AG08395 (cell line): ENCODE measurements around the gene CBFA2T3.
A peak's percentile ranks its signal among the peaks of the same experiment; 100 is the strongest.

Source experiments
- DNase-seq: peaks from one replicate; pipeline ENCODE4 v3.0.0; 2012; ENCODE audit warnings: mixed read lengths, low spot score

Gene CBFA2T3

GRCh38 chr16:88939245-88939971, 37.6 kb downstream of the CBFA2T3 start:
- no peak for DNase-seq

DNA sequence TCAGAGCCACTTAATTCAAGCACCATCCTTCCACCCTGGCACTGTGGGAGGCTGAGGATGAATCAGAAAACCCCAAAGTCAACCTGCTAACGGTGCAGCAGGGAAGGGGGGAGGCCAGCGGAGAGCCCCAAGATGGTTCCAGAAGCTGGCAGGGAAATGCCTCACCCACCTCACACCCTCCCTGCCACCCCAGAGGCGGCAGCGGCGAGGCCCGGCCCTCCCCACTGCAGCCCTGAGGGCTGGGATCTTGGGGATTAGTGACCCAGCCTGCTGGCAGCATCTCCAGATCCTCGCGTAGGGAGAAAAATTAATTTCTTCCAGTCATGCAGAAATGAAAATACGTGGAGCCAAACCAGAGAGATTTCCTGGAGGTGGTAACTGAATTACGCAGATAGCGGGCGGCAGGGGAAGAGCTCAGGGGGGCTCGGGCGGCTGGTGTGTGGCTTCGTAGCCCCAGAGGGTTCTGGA, 38.2 kb downstream of the CBFA2T3 start:
- DNase-seq: no peak

- no peak for DNase-seq
Measured at GRCh38 chr16:88938119-88938776, 38.8 kb downstream of the CBFA2T3 start.

GRCh38 chr16:88937206-88937621, 39.8 kb downstream of the CBFA2T3 start:
- no peak for DNase-seq

GRCh38 chr16:88936556-88937205, 40.3 kb downstream of the CBFA2T3 start:
- no peak for DNase-seq

DNA sequence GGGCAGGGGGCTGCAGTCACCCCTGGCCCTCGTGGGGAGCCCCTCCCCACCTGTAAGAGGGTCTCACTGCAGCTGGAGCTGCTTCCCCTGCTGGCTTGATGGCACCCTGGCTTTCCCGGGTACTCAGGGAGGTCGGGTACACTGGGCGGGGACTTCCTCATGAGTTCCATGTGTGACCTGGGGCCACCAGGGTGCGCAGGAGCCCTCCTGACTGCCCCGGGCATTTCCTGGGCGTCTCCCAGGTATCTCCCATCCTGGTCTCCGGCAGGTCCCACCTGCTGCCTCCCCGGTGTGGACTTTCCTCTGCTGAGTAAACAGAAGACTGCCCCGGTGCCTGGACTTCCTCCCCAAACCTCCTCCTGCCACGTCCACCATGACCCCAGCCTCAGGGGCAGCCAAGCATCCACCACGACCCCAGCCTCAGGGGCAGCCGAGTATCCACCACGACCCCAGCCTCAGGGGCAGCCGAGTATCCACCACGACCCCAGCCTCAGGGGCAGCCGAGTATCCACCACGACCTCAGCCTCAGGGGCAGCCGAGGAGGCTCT, 40.9 kb downstream of the CBFA2T3 start:
- no peak for DNase-seq

DNA sequence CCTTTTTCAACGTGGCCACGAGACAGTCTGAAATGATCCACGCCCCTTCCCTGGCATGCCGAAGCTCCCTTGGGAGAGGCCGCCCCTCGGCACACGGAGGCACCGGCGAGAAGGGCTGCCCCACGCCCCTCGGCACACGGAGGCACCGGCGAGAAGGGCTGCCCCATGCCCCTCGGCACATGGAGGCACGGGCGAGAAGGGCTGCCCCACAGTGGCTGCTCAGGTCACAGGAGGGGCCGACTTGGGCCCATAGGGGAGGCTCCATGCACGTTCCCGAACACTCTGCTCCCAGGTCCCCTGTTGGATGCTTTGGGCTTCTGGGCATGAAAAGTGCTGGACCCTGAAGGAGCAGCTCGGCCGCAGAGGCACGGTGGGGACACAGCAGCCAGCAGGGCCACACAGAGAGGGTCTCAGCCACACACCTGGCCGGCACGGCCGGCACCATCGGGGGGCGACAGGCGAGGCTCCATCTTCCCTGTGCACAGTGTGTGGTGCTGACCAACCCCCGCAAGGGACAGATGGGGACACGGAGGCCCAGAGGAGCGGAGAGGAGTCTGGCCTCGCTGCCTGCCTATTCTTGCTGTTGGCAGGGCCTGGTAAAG, 42.8 kb downstream of the CBFA2T3 start:
- DNase-seq: no peak

- DNase-seq: no peak
Measured at GRCh38 chr16:88932929-88933328, 44.1 kb downstream of the CBFA2T3 start.

GRCh38 chr16:88931936-88932335, 45.1 kb downstream of the CBFA2T3 start:
- DNase-seq: no peak

GRCh38 chr16:88931373-88931900, 45.6 kb downstream of the CBFA2T3 start:
- no peak for DNase-seq

GRCh38 chr16:88930716-88931115, 46.3 kb downstream of the CBFA2T3 start:
- DNase-seq: no peak

DNA sequence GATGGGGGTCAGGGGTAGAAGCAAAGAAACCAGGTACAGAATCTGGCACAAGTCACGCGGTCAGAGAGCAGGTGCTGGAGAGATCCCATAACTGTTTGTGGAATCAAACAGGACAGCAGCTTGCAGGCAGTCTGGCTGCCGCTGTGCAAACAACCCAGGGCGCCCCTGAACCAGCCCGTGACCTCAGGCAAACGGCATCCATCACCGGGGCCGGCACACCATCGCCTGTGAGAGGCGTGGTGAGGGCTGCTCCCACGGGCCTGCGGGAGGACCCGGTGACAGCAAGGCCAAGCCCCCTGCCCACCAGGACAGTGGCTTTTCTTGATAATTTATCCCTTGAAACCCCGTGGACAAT, 47.9 kb downstream of the CBFA2T3 start:
- no peak for DNase-seq

- no peak for DNase-seq
Measured at GRCh38 chr16:88928405-88929090, 48.5 kb downstream of the CBFA2T3 start.

GRCh38 chr16:88927661-88928060, 49.3 kb downstream of the CBFA2T3 start:
- no peak for DNase-seq

- no peak for DNase-seq
Measured at GRCh38 chr16:88927010-88927409, 50.0 kb downstream of the CBFA2T3 start.

- DNase-seq: no peak
Measured at GRCh38 chr16:88926374-88926990, 50.5 kb downstream of the CBFA2T3 start.

DNA sequence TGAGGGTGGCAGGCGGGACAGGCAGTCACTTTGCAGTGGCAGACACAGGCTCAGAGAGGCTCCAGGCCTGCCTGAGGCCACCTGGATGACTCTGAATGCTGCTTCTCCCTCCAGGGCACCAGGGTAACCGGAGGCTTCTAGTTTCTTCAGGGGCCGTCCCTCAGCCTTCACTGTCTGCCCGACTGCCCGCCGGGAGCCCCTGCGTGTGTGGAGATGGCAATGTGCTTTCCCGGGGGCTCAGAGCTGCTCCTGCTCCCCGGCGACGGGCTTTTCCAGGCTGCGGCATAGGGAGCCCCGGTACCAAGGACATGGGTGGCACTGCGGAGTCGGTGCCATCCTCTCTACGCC, 51.5 kb downstream of the CBFA2T3 start:
- DNase-seq: no peak

DNA sequence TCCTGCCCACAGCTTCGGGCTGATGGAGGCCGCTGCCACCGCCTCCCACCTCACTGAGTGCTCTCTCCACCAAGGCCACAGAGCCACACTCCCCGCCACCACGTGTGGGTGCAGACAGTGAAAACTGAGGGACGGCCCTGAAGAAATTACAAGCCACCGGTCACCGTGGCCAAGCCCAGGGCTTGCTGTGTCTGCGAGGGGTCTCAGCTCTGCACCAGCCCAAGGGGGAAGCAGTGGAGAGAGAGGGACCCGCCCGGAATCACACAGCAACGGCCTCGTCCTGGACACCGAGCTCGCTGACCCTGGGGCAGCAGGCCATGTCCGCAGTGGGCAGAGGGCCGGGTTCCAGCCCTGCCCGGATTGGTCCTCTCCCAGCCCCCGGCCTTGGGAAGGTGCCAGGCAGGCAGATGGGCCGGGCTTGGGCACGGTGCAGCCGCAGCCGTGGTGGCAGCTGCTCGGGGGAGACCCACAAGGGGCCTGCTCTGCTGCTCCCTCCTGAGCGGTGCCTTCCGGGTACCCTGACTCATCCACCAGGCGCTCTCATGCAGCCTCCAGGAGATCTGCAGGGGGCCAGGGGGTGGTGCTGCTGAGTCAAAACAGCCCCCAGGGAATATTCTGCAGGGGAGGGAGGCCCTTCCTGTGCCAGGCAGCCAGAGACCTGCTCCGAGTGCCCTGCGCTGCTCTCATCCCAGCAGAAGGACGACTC, 52.0 kb downstream of the CBFA2T3 start:
- peak; percentile 94 for DNase-seq

DNA sequence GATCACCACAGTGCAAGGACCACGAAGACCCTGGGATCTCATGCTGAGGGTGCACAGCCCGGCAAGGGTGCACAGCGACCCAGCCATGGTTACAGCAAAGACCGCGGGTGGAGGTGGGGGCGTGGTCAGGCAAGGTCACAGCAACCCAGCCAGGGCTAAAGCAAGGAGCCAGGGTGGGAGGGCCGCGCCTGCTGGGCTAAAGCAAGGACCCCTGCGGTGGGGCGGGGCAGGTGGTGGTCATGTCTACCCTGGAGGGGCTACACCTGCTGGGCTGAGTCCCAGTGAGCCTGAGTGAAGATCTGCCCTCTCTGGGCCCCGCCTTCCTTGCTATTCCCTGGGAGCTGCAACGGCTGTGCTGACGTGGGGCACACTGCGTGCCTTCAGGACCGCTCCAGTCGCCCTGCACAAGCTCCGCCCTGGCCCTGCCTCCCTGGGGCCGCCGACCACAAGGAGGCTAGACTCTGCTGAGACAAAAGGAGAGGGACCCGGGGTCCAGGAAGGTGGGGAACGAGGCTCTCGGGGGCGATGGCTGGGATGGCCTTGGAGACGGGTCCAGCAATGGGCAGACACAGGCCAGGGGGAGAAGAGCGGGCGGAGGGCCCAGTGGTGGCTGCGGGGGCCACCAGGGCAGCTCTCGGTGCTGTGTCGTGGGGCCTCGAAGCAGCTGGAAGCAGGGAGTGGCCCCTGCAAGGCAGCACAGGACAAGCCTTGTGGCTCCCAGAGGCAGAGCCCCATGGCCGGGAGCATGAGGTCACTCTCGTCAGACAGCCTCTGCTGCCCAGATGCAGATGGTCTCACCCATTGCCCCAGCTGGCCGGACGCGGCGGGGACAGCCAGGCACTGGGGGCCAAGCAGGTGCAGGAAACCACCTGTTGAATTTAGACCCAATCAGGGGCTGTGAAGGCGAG, 52.8 kb downstream of the CBFA2T3 start:
- no peak for DNase-seq

DNA sequence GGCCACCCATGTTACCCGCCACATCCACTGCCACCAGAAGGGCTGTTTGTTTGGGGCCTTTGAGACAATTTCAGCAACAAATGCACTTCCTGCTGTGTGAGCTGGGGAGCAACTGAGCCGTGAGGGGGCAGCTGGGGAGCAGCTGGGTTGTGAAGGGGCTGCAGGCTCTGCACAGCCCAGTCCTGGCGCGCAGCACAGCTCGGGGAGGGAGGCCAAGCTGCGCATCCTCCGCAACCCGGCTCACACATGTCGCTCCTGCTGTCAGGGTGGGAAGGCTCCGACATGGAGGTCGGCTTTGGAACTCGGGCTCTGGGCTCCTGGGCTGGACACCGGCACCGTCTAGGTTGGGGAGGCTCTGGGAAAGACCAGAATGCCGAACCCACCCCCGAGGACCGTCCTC, 53.6 kb downstream of the CBFA2T3 start:
- no peak for DNase-seq
